GM12878 (cell line): ENCODE measurements around the gene KLHL22. TPM values are rescaled to one million over a fixed set of nuclear protein-coding genes. Genes with fewer than 3 reads are reported as not detected.

Experiments used
- ATAC-seq: fragments of 200-7000 bp; cut with Tn5 transposase; 3 replicates; pipeline ENCODE4 v1.9.1; 2020; ENCODE audit warnings: mild to moderate bottlenecking, moderate library complexity
- BruUV-seq: library from RNA; stranded (reverse); fragments of 400-500 nt; replicated peaks from 2 replicates; lab custom pipeline; 2021; lab: Mats Ljungman, UMichigan
- CTCF ChIA-PET: fragments of 300-600 bp; sonication (Branson Sonifier 250); formaldehyde crosslinking; extraction: SDS; loops from one replicate; lab custom pipeline; 2021; ENCODE audit warnings: inconsistent platforms; lab: Yijun Ruan, JAX
- POLR2A ChIA-PET: fragments of 350-600 bp; formaldehyde crosslinking; extraction: SDS; loops from one replicate; lab custom pipeline; 2021; ENCODE audit warnings: inconsistent platforms; lab: Charles Lee
- RAD21 ChIA-PET: fragments of 300-600 bp; sonication (Branson Sonifier 250); formaldehyde crosslinking; loops from one replicate; lab custom pipeline; 2023; ENCODE audit warnings: antibody characterized with exemption; ENCODE audit not compliant: unreplicated experiment; lab: Charles Lee
- SMC1A ChIA-PET: fragments of 300-600 bp; sonication (Branson Sonifier 250); formaldehyde crosslinking; loops from one replicate; lab custom pipeline; 2023; ENCODE audit not compliant: unreplicated experiment, uncharacterized antibody; lab: Charles Lee
- DNase-seq: peaks from one replicate; pipeline ENCODE4 v3.0.0-alpha.2; 2011; ENCODE audit warnings: low read depth, low spot score
- FAIRE-seq: peaks from 3 replicates; lab custom pipeline; 2011; peaks lifted over from hg19 to GRCh38; lab: Jason Lieb, UNC
- H2AFZ ChIP-seq: 2 replicates; pipeline ENCODE4 v1.6.0; 2011; ENCODE audit warnings: low read depth, low read length, control low read depth; ENCODE audit not compliant: control insufficient read depth
- H3K27ac ChIP-seq: 2 replicates; pipeline ENCODE4 v1.5.1; 2011; ENCODE audit warnings: control low read depth; ENCODE audit not compliant: control insufficient read depth, insufficient read depth
- H3K27me3 ChIP-seq, 2 experiments: replicated peaks in 1 of 2; 2 replicates each; pipeline versions ENCODE4 v1.6.0 to v1.6.1; 2011; ENCODE audit warnings: low read length in 1 of 2; ENCODE audit not compliant: control insufficient read depth in 2 of 2, insufficient read depth in 2 of 2
- H3K36me3 ChIP-seq, 2 experiments: 2 replicates each; pipeline ENCODE4 v1.5.1; 2011; ENCODE audit warnings: low read length in 1 of 2; ENCODE audit not compliant: control insufficient read depth in 2 of 2, insufficient read depth in 2 of 2
- H3K4me1 ChIP-seq: 2 replicates; pipeline ENCODE4 v1.6.1; 2011; ENCODE audit warnings: mild to moderate bottlenecking, low read length, moderate library complexity, mixed read lengths; ENCODE audit not compliant: control insufficient read depth, insufficient read depth
- H3K4me2 ChIP-seq: 2 replicates; pipeline ENCODE4 v1.6.0; 2011; ENCODE audit warnings: control low read depth; ENCODE audit not compliant: control insufficient read depth, insufficient read depth
- H3K4me3 ChIP-seq: fragments of 200-600 bp; sonication (generic); 2 replicates; pipeline ENCODE4 v1.5.1; 2016
- H3K79me2 ChIP-seq: 2 replicates; pipeline ENCODE4 v1.6.0; 2011; ENCODE audit warnings: low read length; ENCODE audit not compliant: control insufficient read depth, insufficient read depth
- H3K9ac ChIP-seq: 2 replicates; pipeline ENCODE4 v1.8.0; 2011; ENCODE audit warnings: low read length, control low read depth, mixed read lengths; ENCODE audit not compliant: control insufficient read depth, insufficient read depth
- H3K9me3 ChIP-seq: replicated peaks from 3 replicates; pipeline ENCODE4 v1.5.1; 2011; ENCODE audit warnings: mild to moderate bottlenecking, low read length; ENCODE audit not compliant: control insufficient read depth, insufficient read depth
- H4K20me1 ChIP-seq: 2 replicates; pipeline ENCODE4 v1.6.0; 2011; ENCODE audit not compliant: control insufficient read depth, insufficient read depth
- BCL11A ChIP-seq: IDR thresholded peaks from 2 replicates; pipeline ENCODE4 v1.6.1; 2011; ENCODE audit warnings: low read depth, low read length
- NFXL1 ChIP-seq: fragments of 450-650 bp; IDR thresholded peaks from 2 replicates; pipeline ENCODE4 v1.6.1; 2017; ENCODE audit warnings: antibody characterized with exemption, mild to moderate bottlenecking, borderline replicate concordance
- NR2C2 ChIP-seq: IDR thresholded peaks from 2 replicates; pipeline ENCODE4 v1.6.1; 2011; ENCODE audit warnings: borderline replicate concordance, low read depth; ENCODE audit not compliant: control insufficient read depth, insufficient read length
- RAD21 ChIP-seq: IDR thresholded peaks from 2 replicates; pipeline ENCODE4 v1.6.1; 2011; ENCODE audit warnings: mild to moderate bottlenecking, low read depth, low read length, moderate library complexity; ENCODE audit not compliant: insufficient read depth
- RAD51 ChIP-seq: fragments of 450-650 bp; IDR thresholded peaks from 2 replicates; pipeline ENCODE4 v1.6.1; 2016; ENCODE audit warnings: moderate library complexity, mild to moderate bottlenecking, inconsistent platforms
- YBX1 ChIP-seq: fragments of 450-650 bp; IDR thresholded peaks from 2 replicates; pipeline ENCODE4 v1.6.1; 2016; ENCODE audit warnings: antibody characterized with exemption
- ZSCAN29 ChIP-seq: fragments of 450-650 bp; IDR thresholded peaks from 2 replicates; pipeline ENCODE4 v1.6.1; 2017; ENCODE audit warnings: mild to moderate bottlenecking, moderate library complexity
- WGBS: methylation state at CpG from one replicate; pipeline ENCODE4 v1.1.6; 2016; ENCODE audit warnings: low lambda C conversion rate; ENCODE audit not compliant: insufficient replicate concordance, insufficient coverage; ENCODE audit errors: missing lambda C conversion rate; 5-methylcytosine and 5-hydroxymethylcytosine counted together
- in situ Hi-C: fragments of 300-500 bp; cut with MboI; formaldehyde crosslinking; loops from 9 replicates; pipeline ENCODE4 v1.14.3; 2018; ENCODE audit warnings: mixed read lengths
- intact Hi-C: fragments of 100-400 bp; cut with micrococcal nuclease; formaldehyde crosslinking; loops from one replicate; pipeline ENCODE4 v1.14.2; 2022; ENCODE audit not compliant: unreplicated experiment
- polyA plus RNA-seq, 11 experiments: library from polyadenylated mRNA; depleted of rRNA in 4 of 11; unstranded in 6 of 11; stranded (reverse) in 5 of 11; fragments of >200 nt; fragmentation: Nextera tagmentation in 4 of 11; fragmentation: Illumina TruSeq in 1 of 11; extraction: Ambion mirVana in 4 of 11; extraction: Trizol in 1 of 11; gene quantifications; 1 replicate in 1 of 11; 2 replicates in 10 of 11; pipeline versions ENCODE4 v1.2.1 to v1.2.3, GENCODE V29; 2011 to 2016; ENCODE audit warnings: inconsistent platforms in 2 of 11, missing spikeins in 2 of 11, low read depth in 1 of 11
- total RNA-seq, 4 experiments: library from RNA; depleted of rRNA in 3 of 4; stranded (reverse); fragments of >200 nt in 3 of 4; fragmentation: Illumina TruSeq in 1 of 4; extraction: Trizol in 1 of 4; gene quantifications; 2 replicates each; pipeline versions ENCODE4 v1.2.1 to v1.2.3, GENCODE V29; 2013 to 2021
- TF ChIP-seq, protein P1 (sequence below): fragments of 450-650 bp; IDR thresholded peaks from 2 replicates; pipeline ENCODE4 v1.6.1; 2016; ENCODE audit warnings: mild to moderate bottlenecking

KLHL22 gene
- total and polyA plus RNA-seq, 10 of the 15 experiments (the other 5 are each of a cell fraction or from before 2014, with no cell fraction given): 0.06 to 22.1 (median 14.2) TPM

DNA sequence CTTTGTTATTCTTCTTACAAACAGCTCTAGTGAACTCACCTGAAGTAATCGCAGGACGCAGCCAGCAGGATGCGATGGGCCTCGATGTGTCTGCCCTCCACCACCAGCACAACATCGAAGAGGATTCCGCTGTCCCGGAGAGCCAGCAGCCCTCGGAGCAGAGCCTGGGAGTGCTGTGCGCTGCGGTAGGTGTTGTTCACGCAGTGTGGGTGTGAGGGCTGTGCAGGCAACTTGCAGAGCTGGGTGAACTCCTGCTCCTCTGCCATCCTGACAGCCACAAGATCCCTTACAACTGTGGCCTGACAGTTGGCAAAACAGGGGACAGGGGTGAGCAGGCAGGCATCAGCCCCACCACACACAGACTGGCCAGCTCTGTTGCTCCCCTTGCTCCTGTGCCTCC is 6.6 kb downstream of the KLHL22 start (continued):
- no peak for TF ChIP-seq RAD21
- no peak for TF ChIP-seq ZSCAN29
- TF ChIP-seq, protein P1, sequence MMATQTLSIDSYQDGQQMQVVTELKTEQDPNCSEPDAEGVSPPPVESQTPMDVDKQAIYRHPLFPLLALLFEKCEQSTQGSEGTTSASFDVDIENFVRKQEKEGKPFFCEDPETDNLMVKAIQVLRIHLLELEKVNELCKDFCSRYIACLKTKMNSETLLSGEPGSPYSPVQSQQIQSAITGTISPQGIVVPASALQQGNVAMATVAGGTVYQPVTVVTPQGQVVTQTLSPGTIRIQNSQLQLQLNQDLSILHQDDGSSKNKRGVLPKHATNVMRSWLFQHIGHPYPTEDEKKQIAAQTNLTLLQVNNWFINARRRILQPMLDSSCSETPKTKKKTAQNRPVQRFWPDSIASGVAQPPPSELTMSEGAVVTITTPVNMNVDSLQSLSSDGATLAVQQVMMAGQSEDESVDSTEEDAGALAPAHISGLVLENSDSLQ: no peak

DNA sequence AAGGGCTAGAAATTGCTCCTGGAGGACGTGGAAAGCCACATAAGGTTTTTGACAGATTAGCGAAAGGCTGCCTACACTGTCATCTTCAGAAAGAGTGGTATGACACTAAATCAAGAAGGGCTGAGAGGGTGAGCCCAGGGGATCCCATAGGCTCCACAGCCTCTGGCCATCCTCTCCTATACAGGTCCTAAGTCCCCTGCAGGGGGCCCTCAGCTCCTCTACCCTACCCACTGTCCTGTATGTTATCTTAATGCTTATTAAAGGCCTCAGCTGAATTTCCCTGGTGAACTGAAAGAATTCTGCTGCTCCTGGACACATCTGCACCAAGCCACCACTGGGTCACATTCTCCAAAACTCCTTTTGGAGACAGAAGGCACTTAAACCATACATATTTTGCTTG is 7.9 kb downstream of the KLHL22 start:
- SMC1A ChIA-PET: no interaction called here
- no peaks in the 10 kb centered on the region for H3K9me3 ChIP-seq
- POLR2A ChIA-PET: no interaction called here
- no peaks in the 10 kb centered on the region; the same call in 1 of the 2 replicates for H3K4me1 ChIP-seq
- in situ Hi-C loops: no loop called here
- FAIRE-seq (no peak), DNase-seq (no peak), ATAC-seq (no peak)
- CTCF ChIA-PET: no interaction called here
- intact Hi-C loops: no loop called here
- TF ChIP-seq YBX1 (no peak), NFXL1 (no peak), NR2C2 (no peak), RAD51 (no peak), BCL11A (no peak)
- no peaks in the 10 kb centered on the region; a peak in 2 of 4 replicates for H3K36me3 ChIP-seq
- H3K4me3 ChIP-seq: no peak overlapping the region
- no peak overlapping the region for H3K4me2 ChIP-seq
- no peak overlapping the region for H2AFZ ChIP-seq
- H3K9ac ChIP-seq: no peak overlapping the region
- BruUV-seq: no TSS peak
- no peak overlapping the region for H3K27ac ChIP-seq
- RAD21 ChIA-PET: no interaction called here
- H3K27me3 ChIP-seq: no peaks in the 10 kb centered on the region
- no peaks in the 10 kb centered on the region; the same call in 1 of the 2 replicates for H3K79me2 ChIP-seq
- 100% methylated on average over 2 of the region's 2 CpGs for WGBS
- H4K20me1 ChIP-seq: no peaks in the 10 kb centered on the region; the same call in 1 of the 2 replicates
